ENCODE results near the gene NPR2. TPM values are rescaled to one million over a fixed set of nuclear protein-coding genes. Genes with fewer than 3 reads are reported as not detected.

The NPR2 gene
- total and polyA plus RNA-seq, 5 donors from 2014 or later: 0.46 to 7.7 (median 1.7) TPM; not detected in 1

GRCh38 chr9:35757226-35757891, 34.0 kb upstream of the NPR2 start:
- H3K4me3 ChIP-seq (ENCODE audit: low read depth, low read length): peak overlapping the region; percentile 87
- Mint-ChIP-seq H3K27me3 (no peaks in the 10 kb centered on the region), H3K9me3 (no peaks in the 10 kb centered on the region), H3K4me3 (peak overlapping the region; percentile 95 to 100 (median 98)), H3K4me1 (peaks cover 13 to 63% (median 49%) of the 10 kb centered on the region in 4 donors), H3K36me3 (peaks cover 23% of the 10 kb centered on the region), H3K27ac (peak overlapping the region; percentile 94 to 98 (median 95))
- peaks cover 24% of the 10 kb centered on the region for H3K4me1 ChIP-seq (ENCODE audit: control insufficient read depth, insufficient read depth, low read length, poor library complexity, severe bottlenecking)
- H3K27ac ChIP-seq (ENCODE audit: insufficient read depth, low read length, poor library complexity, severe bottlenecking): peak overlapping the region; percentile 75
- no peaks in the 10 kb centered on the region for H3K27me3 ChIP-seq (ENCODE audit: control insufficient read depth, insufficient read depth, low read length)
- peak in 1 of 3 donors; percentile 49 for DNase-seq
- H3K36me3 ChIP-seq (ENCODE audit: control insufficient read depth, insufficient read depth, low read length): peaks cover 25% of the 10 kb centered on the region
- peak in 1 of 2 donors; percentile 6 for ATAC-seq (ENCODE audit: low read depth in 2 of 2)
- H3K9me3 ChIP-seq (ENCODE audit: control insufficient read depth in 2 of 2, low read length in 2 of 2): no peaks in the 10 kb centered on the region

GRCh38 chr9:35757892-35758275, 33.5 kb upstream of the NPR2 start:
- H3K27ac ChIP-seq (ENCODE audit: insufficient read depth, low read length, poor library complexity, severe bottlenecking): peak overlapping the region; percentile 75
- Mint-ChIP-seq H3K4me1 (peaks cover 15 to 61% (median 50%) of the 10 kb centered on the region in 4 donors), H3K36me3 (peaks cover 18% of the 10 kb centered on the region), H3K27ac (peak overlapping the region; percentile 70 to 94 (median 94)), H3K9me3 (no peaks in the 10 kb centered on the region), H3K4me3 (peak overlapping the region; percentile 95 to 100 (median 98)), H3K27me3 (no peaks in the 10 kb centered on the region)
- peaks cover 24% of the 10 kb centered on the region for H3K4me1 ChIP-seq (ENCODE audit: control insufficient read depth, insufficient read depth, low read length, poor library complexity, severe bottlenecking)
- H3K4me3 ChIP-seq (ENCODE audit: low read depth, low read length): peak overlapping the region; percentile 87
- ATAC-seq (ENCODE audit: low read depth in 2 of 2): no peak
- peaks cover 20% of the 10 kb centered on the region for H3K36me3 ChIP-seq (ENCODE audit: control insufficient read depth, insufficient read depth, low read length)
- H3K27me3 ChIP-seq (ENCODE audit: control insufficient read depth, insufficient read depth, low read length): no peaks in the 10 kb centered on the region
- H3K9me3 ChIP-seq (ENCODE audit: control insufficient read depth in 2 of 2, low read length in 2 of 2): no peaks in the 10 kb centered on the region
- no peak for DNase-seq

GRCh38 chr9:35758475-35759050, 32.8 kb upstream of the NPR2 start:
- Histone ChIP-seq H3K27ac (ENCODE audit: insufficient read depth, low read length, poor library complexity, severe bottlenecking) (no peak overlapping the region), H3K4me3 (ENCODE audit: low read depth, low read length) (peak overlapping the region; percentile 26), H3K4me1 (ENCODE audit: control insufficient read depth, insufficient read depth, low read length, poor library complexity, severe bottlenecking) (peaks cover 24% of the 10 kb centered on the region), H3K27me3 (ENCODE audit: control insufficient read depth, insufficient read depth, low read length) (no peaks in the 10 kb centered on the region), H3K9me3 (ENCODE audit: control insufficient read depth in 2 of 2, low read length in 2 of 2) (no peaks in the 10 kb centered on the region), H3K36me3 (ENCODE audit: control insufficient read depth, insufficient read depth, low read length) (peaks cover 14% of the 10 kb centered on the region)
- peak overlapping the region; percentile 26 to 94 (median 94) for H3K27ac Mint-ChIP-seq
- no peaks in the 10 kb centered on the region for H3K27me3 Mint-ChIP-seq
- peaks cover 14% of the 10 kb centered on the region for H3K36me3 Mint-ChIP-seq
- no peak for ATAC-seq (ENCODE audit: low read depth in 2 of 2)
- DNase-seq: no peak
- H3K9me3 Mint-ChIP-seq: no peaks in the 10 kb centered on the region
- H3K4me1 Mint-ChIP-seq: peaks cover 15 to 60% (median 54%) of the 10 kb centered on the region in 4 donors
- H3K4me3 Mint-ChIP-seq: peak overlapping the region; percentile 81 to 97 (median 90)

- Histone ChIP-seq H3K4me1 (ENCODE audit: control insufficient read depth, insufficient read depth, low read length, poor library complexity, severe bottlenecking) (peaks cover 24% of the 10 kb centered on the region), H3K36me3 (ENCODE audit: control insufficient read depth, insufficient read depth, low read length) (peaks cover 6% of the 10 kb centered on the region), H3K4me3 (ENCODE audit: low read depth, low read length) (no peak overlapping the region), H3K27me3 (ENCODE audit: control insufficient read depth, insufficient read depth, low read length) (no peaks in the 10 kb centered on the region), H3K27ac (ENCODE audit: insufficient read depth, low read length, poor library complexity, severe bottlenecking) (no peak overlapping the region), H3K9me3 (ENCODE audit: control insufficient read depth in 2 of 2, low read length in 2 of 2) (no peaks in the 10 kb centered on the region)
- no peak for DNase-seq
- Mint-ChIP-seq H3K27ac (no peak overlapping the region), H3K27me3 (no peaks in the 10 kb centered on the region), H3K9me3 (no peaks in the 10 kb centered on the region), H3K36me3 (peaks cover 11% of the 10 kb centered on the region), H3K4me1 (peaks cover 15 to 63% (median 55%) of the 10 kb centered on the region in 4 donors), H3K4me3 (peak overlapping the region; percentile 4 to 87 (median 40))
- ATAC-seq (ENCODE audit: low read depth in 2 of 2): no peak
Measured at GRCh38 chr9:35759795-35760194, 31.6 kb upstream of the NPR2 start.

GRCh38 chr9:35760651-35761050, 30.7 kb upstream of the NPR2 start:
- no peaks in the 10 kb centered on the region for H3K27me3 ChIP-seq (ENCODE audit: control insufficient read depth, insufficient read depth, low read length)
- no peak overlapping the region for H3K27ac ChIP-seq (ENCODE audit: insufficient read depth, low read length, poor library complexity, severe bottlenecking)
- no peaks in the 10 kb centered on the region for H3K9me3 ChIP-seq (ENCODE audit: control insufficient read depth in 2 of 2, low read length in 2 of 2)
- H3K4me1 ChIP-seq (ENCODE audit: control insufficient read depth, insufficient read depth, low read length, poor library complexity, severe bottlenecking): peaks cover 24% of the 10 kb centered on the region
- Mint-ChIP-seq H3K4me3 (peak overlapping the region in 1 of 4 donors; percentile 21), H3K27me3 (no peaks in the 10 kb centered on the region), H3K27ac (peak overlapping the region in 1 of 3 donors; percentile 42), H3K4me1 (peaks cover 15 to 61% (median 54%) of the 10 kb centered on the region in 4 donors), H3K9me3 (no peaks in the 10 kb centered on the region), H3K36me3 (peaks cover 11% of the 10 kb centered on the region)
- no peak for DNase-seq
- ATAC-seq (ENCODE audit: low read depth in 2 of 2): no peak
- H3K36me3 ChIP-seq (ENCODE audit: control insufficient read depth, insufficient read depth, low read length): peaks cover 6% of the 10 kb centered on the region
- no peak overlapping the region for H3K4me3 ChIP-seq (ENCODE audit: low read depth, low read length)

GRCh38 chr9:35763181-35763580, 28.2 kb upstream of the NPR2 start:
- Histone ChIP-seq H3K4me1 (ENCODE audit: control insufficient read depth, insufficient read depth, low read length, poor library complexity, severe bottlenecking) (peaks cover 6% of the 10 kb centered on the region), H3K27ac (ENCODE audit: insufficient read depth, low read length, poor library complexity, severe bottlenecking) (no peak overlapping the region), H3K27me3 (ENCODE audit: control insufficient read depth, insufficient read depth, low read length) (no peaks in the 10 kb centered on the region), H3K4me3 (ENCODE audit: low read depth, low read length) (no peak overlapping the region), H3K9me3 (ENCODE audit: control insufficient read depth in 2 of 2, low read length in 2 of 2) (no peaks in the 10 kb centered on the region), H3K36me3 (ENCODE audit: control insufficient read depth, insufficient read depth, low read length) (peaks cover 6% of the 10 kb centered on the region)
- ATAC-seq (ENCODE audit: low read depth in 2 of 2) (no peak), DNase-seq (no peak)
- no peak overlapping the region for H3K27ac Mint-ChIP-seq
- H3K27me3 Mint-ChIP-seq: no peaks in the 10 kb centered on the region
- H3K4me1 Mint-ChIP-seq: peaks cover 30 to 53% (median 45%) of the 10 kb centered on the region in 4 donors
- no peak overlapping the region for H3K4me3 Mint-ChIP-seq
- H3K9me3 Mint-ChIP-seq: no peaks in the 10 kb centered on the region
- peaks cover 7% of the 10 kb centered on the region for H3K36me3 Mint-ChIP-seq

- Histone ChIP-seq H3K4me3 (ENCODE audit: low read depth, low read length) (no peak overlapping the region), H3K36me3 (ENCODE audit: control insufficient read depth, insufficient read depth, low read length) (peaks cover 6% of the 10 kb centered on the region), H3K27me3 (ENCODE audit: control insufficient read depth, insufficient read depth, low read length) (no peaks in the 10 kb centered on the region), H3K9me3 (ENCODE audit: control insufficient read depth in 2 of 2, low read length in 2 of 2) (no peaks in the 10 kb centered on the region), H3K27ac (ENCODE audit: insufficient read depth, low read length, poor library complexity, severe bottlenecking) (no peak overlapping the region), H3K4me1 (ENCODE audit: control insufficient read depth, insufficient read depth, low read length, poor library complexity, severe bottlenecking) (peaks cover 6% of the 10 kb centered on the region)
- Mint-ChIP-seq H3K4me1 (peaks cover 26 to 53% (median 41%) of the 10 kb centered on the region in 4 donors), H3K27me3 (no peaks in the 10 kb centered on the region), H3K36me3 (peaks cover 7% of the 10 kb centered on the region), H3K9me3 (no peaks in the 10 kb centered on the region), H3K4me3 (no peak overlapping the region), H3K27ac (no peak overlapping the region)
- ATAC-seq (ENCODE audit: low read depth in 2 of 2) (no peak), DNase-seq (no peak)
Measured at GRCh38 chr9:35763803-35764202, 27.6 kb upstream of the NPR2 start.

Measured in CD4-positive, CD25-positive, alpha-beta regulatory T cell (primary cell).